Loucy (cell line): Measurements from ENCODE around the gene SDR39U1.

ENCODE experiments used
- H2AFZ ChIP-seq: fragments of 200-600 bp; sonication (generic); 2 replicates; pipeline ENCODE4 v1.6.0; 2016; ENCODE audit warnings: antibody characterized with exemption, mild to moderate bottlenecking, low read length, moderate library complexity
- H3F3A ChIP-seq: fragments of 200-600 bp; 2 replicates; pipeline ENCODE4 v1.6.0; 2016; ENCODE audit warnings: antibody characterized with exemption, low read depth, mild to moderate bottlenecking
- H3K27me3 ChIP-seq: fragments of 200-600 bp; sonication (generic); 2 replicates; pipeline ENCODE4 v1.6.1; 2014; ENCODE audit warnings: low read length, mild to moderate bottlenecking; ENCODE audit not compliant: insufficient read depth, poor library complexity, severe bottlenecking
- H3K36me3 ChIP-seq: fragments of 200-600 bp; sonication (generic); 2 replicates; pipeline ENCODE4 v1.6.1; 2016; ENCODE audit warnings: low read length; ENCODE audit not compliant: insufficient read depth
- H3K4me1 ChIP-seq: fragments of 200-600 bp; sonication (generic); 2 replicates; pipeline ENCODE4 v1.5.1; 2014; ENCODE audit warnings: low read length, mild to moderate bottlenecking; ENCODE audit not compliant: insufficient read depth, poor library complexity, severe bottlenecking
- H3K4me2 ChIP-seq: fragments of 200-600 bp; sonication (generic); 2 replicates; pipeline ENCODE4 v1.6.0; 2014; ENCODE audit warnings: antibody characterized with exemption, low read length, low read depth, mild to moderate bottlenecking; ENCODE audit not compliant: poor library complexity, severe bottlenecking
- H3K4me3 ChIP-seq: fragments of 200-600 bp; sonication (generic); 2 replicates; pipeline ENCODE4 v1.5.1; 2014; ENCODE audit warnings: low read length, mild to moderate bottlenecking, mixed read lengths; ENCODE audit not compliant: poor library complexity, severe bottlenecking
- H3K79me2 ChIP-seq: fragments of 200-600 bp; sonication (generic); 2 replicates; pipeline ENCODE4 v1.6.1; 2014; ENCODE audit warnings: low read length; ENCODE audit not compliant: insufficient read depth
- H3K9ac ChIP-seq: fragments of 200-600 bp; sonication (generic); 2 replicates; pipeline ENCODE4 v1.6.0; 2014; ENCODE audit warnings: mild to moderate bottlenecking, low read depth, low read length, moderate library complexity; ENCODE audit not compliant: poor library complexity, severe bottlenecking
- H3K9me2 ChIP-seq: fragments of 200-600 bp; sonication (generic); replicated peaks from 2 replicates; pipeline ENCODE4 v1.6.1; 2016; ENCODE audit warnings: low read depth, low read length, mixed read lengths
- H3K9me3 ChIP-seq: fragments of 200-600 bp; sonication (generic); 2 replicates; pipeline ENCODE4 v1.6.1; 2014; ENCODE audit warnings: mild to moderate bottlenecking, antibody characterized with exemption, low read length, low read depth; ENCODE audit not compliant: insufficient read depth
- H4K20me1 ChIP-seq: fragments of 200-600 bp; sonication (generic); 2 replicates; pipeline ENCODE4 v1.6.0; 2014; ENCODE audit warnings: antibody characterized with exemption, low read length, mild to moderate bottlenecking; ENCODE audit not compliant: insufficient read depth, poor library complexity, severe bottlenecking
- EZH2phosphoT487 ChIP-seq: fragments of 200-600 bp; IDR thresholded peaks from 2 replicates; pipeline ENCODE4 v1.6.1; 2018; ENCODE audit warnings: antibody characterized with exemption, mild to moderate bottlenecking, moderate library complexity, borderline replicate concordance
- TF ChIP-seq, protein P1 (sequence below): fragments of 200-600 bp; sonication (generic); conservative IDR thresholded peaks from 2 replicates; pipeline ENCODE4 v1.5.1; 2014; ENCODE audit warnings: mild to moderate bottlenecking, antibody characterized with exemption, low read length

The SDR39U1 gene

GRCh38 chr14:24409956-24410355 is 32.6 kb downstream of the SDR39U1 start:
- Histone ChIP-seq H3K4me1 (peaks cover 7% of the 10 kb centered on the region), H3K79me2 (peaks cover 5% of the 10 kb centered on the region; the same call in 1 of the 2 replicates), H4K20me1 (no peaks in the 10 kb centered on the region), H3K36me3 (peaks cover 35% of the 10 kb centered on the region; the same call in 1 of the 2 replicates), H2AFZ (no peak overlapping the region), H3K4me3 (no peak overlapping the region), H3F3A (no peaks in the 10 kb centered on the region), H3K27me3 (no peaks in the 10 kb centered on the region), H3K9ac (no peak overlapping the region), H3K4me2 (no peak overlapping the region), H3K9me2 (no peaks in the 10 kb centered on the region), H3K9me3 (no peaks in the 10 kb centered on the region)
- TF ChIP-seq EZH2phosphoT487: no peak
- TF ChIP-seq, protein P1, sequence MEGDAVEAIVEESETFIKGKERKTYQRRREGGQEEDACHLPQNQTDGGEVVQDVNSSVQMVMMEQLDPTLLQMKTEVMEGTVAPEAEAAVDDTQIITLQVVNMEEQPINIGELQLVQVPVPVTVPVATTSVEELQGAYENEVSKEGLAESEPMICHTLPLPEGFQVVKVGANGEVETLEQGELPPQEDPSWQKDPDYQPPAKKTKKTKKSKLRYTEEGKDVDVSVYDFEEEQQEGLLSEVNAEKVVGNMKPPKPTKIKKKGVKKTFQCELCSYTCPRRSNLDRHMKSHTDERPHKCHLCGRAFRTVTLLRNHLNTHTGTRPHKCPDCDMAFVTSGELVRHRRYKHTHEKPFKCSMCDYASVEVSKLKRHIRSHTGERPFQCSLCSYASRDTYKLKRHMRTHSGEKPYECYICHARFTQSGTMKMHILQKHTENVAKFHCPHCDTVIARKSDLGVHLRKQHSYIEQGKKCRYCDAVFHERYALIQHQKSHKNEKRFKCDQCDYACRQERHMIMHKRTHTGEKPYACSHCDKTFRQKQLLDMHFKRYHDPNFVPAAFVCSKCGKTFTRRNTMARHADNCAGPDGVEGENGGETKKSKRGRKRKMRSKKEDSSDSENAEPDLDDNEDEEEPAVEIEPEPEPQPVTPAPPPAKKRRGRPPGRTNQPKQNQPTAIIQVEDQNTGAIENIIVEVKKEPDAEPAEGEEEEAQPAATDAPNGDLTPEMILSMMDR: no peak

DNA sequence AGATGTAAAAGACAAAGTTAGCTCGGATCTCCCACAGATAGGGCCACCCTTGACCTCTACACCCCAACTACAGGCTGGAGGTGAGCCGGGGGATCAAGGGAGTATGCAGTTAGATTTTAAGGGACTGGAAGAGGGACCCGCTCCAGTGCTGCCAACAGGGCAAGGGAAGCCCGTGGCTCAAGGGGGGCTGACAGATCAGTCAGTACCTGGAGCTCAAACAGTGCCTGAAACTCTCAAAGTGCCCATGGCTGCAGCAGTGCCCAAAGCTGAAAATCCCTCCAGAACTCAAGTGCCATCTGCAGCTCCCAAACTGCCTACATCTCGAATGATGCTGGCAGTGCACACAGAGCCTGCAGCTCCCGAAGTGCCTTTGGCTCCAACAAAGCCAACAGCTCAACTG is 33.4 kb downstream of the SDR39U1 start:
- Histone ChIP-seq H2AFZ (no peak overlapping the region), H3K4me3 (no peak overlapping the region), H3K27me3 (no peaks in the 10 kb centered on the region), H3K79me2 (peaks cover 13% of the 10 kb centered on the region), H3F3A (no peaks in the 10 kb centered on the region), H3K4me1 (peaks cover 15% of the 10 kb centered on the region), H3K9me2 (no peaks in the 10 kb centered on the region), H4K20me1 (no peaks in the 10 kb centered on the region), H3K36me3 (peaks cover 31% of the 10 kb centered on the region; the same call in 1 of the 2 replicates), H3K9ac (no peak overlapping the region), H3K9me3 (no peaks in the 10 kb centered on the region), H3K4me2 (no peak overlapping the region)
- TF ChIP-seq, protein P1: no peak
- TF ChIP-seq EZH2phosphoT487: no peak

- H3K4me3 ChIP-seq: no peak overlapping the region
- H3K4me2 ChIP-seq: no peak overlapping the region
- TF ChIP-seq, protein P1: no peak
- TF ChIP-seq EZH2phosphoT487: no peak
- peaks cover 17% of the 10 kb centered on the region for H3K79me2 ChIP-seq
- peaks cover 19% of the 10 kb centered on the region for H3K4me1 ChIP-seq
- no peak overlapping the region for H3K9ac ChIP-seq
- H3K9me2 ChIP-seq: no peaks in the 10 kb centered on the region
- peaks cover 27% of the 10 kb centered on the region; the same call in 1 of the 2 replicates for H3K36me3 ChIP-seq
- H3F3A ChIP-seq: no peaks in the 10 kb centered on the region
- no peaks in the 10 kb centered on the region for H3K27me3 ChIP-seq
- no peaks in the 10 kb centered on the region for H3K9me3 ChIP-seq
- no peaks in the 10 kb centered on the region for H4K20me1 ChIP-seq
- no peak overlapping the region for H2AFZ ChIP-seq
Measured at GRCh38 chr14:24408764-24409163, 33.8 kb downstream of the SDR39U1 start.
